NB4 (cell line): ENCODE results near the gene NEURL2.

Experiments used
- DNase-seq: peaks from one replicate; pipeline ENCODE4 v3.0.0; 2010; ENCODE audit warnings: low read depth
- H3K4me3 ChIP-seq: one replicate; pipeline ENCODE4 v1.5.1; 2011; ENCODE audit warnings: mild to moderate bottlenecking, low read depth, low read length, moderate library complexity
- CTCF ChIP-seq: IDR thresholded peaks from one replicate; pipeline ENCODE4 v1.5.1; 2012; ENCODE audit warnings: low read depth, low read length
- MYC ChIP-seq: IDR thresholded peaks from 2 replicates; pipeline ENCODE4 v1.6.1; 2011; ENCODE audit warnings: low read depth, low read length
- POLR2A ChIP-seq: IDR thresholded peaks from 2 replicates; pipeline ENCODE4 v1.6.1; 2011; ENCODE audit warnings: mild to moderate bottlenecking; ENCODE audit not compliant: insufficient read length; ENCODE audit errors: extremely low read depth
- TF ChIP-seq, protein P1 (sequence below): IDR thresholded peaks from 2 replicates; pipeline ENCODE4 v1.6.1; 2011; ENCODE audit warnings: low read depth, low read length

NEURL2 gene

DNA sequence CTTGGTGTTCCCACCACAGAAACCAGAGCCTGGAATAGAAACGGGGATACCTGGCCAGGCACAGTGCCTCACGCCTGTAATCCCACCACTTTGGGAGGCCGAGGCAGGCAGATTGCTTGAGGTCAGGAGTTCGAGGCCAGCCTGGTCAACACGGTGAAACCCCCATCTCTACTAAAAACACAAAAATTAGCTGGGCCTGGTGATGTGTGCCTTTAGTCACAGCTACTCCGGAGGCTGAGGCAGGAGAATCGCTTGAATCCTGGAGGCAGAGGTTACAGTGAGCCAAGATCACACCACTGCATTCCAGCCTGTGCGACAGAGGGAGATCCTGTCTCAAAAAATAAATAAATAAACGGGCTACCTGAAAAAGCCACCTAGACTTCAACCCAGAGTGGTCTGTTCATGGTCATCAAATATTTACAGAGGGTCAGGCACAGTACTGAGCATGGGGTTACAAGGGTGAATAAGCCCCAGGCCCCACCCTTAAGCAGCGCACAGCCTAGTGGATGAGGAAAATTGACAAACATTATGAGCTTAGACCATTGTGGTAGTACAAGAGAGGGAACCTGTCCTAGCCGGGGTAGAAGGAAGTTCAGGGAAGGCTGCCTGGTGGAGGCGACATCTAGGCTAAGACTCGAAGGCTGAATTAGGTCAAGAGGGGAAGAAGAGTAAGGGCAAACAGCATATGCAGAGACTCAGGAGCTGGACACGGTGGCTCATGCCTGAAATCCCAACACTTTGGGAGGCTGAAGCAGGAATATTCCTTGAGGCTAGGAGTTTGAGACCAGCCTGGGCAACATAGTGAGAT, 36.3 kb upstream of the NEURL2 start:
- H3K4me3 ChIP-seq: no peak overlapping the region
- no peak for TF ChIP-seq CTCF
- TF ChIP-seq MYC: no peak
- no peak for TF ChIP-seq POLR2A
- TF ChIP-seq, protein P1, sequence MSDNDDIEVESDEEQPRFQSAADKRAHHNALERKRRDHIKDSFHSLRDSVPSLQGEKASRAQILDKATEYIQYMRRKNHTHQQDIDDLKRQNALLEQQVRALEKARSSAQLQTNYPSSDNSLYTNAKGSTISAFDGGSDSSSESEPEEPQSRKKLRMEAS: no peak
- no peak for DNase-seq

GRCh38 chr20:45926731-45927070, 35.7 kb upstream of the NEURL2 start:
- TF ChIP-seq MYC (no peak), POLR2A (no peak), CTCF (no peak)
- TF ChIP-seq, protein P1: no peak
- DNase-seq: no peak
- no peak overlapping the region for H3K4me3 ChIP-seq

- TF ChIP-seq POLR2A (no peak), CTCF (no peak), MYC (no peak)
- no peak overlapping the region for H3K4me3 ChIP-seq
- no peak for DNase-seq
Observed at GRCh38 chr20:45925821-45926506, 35.0 kb upstream of the NEURL2 start.

DNA sequence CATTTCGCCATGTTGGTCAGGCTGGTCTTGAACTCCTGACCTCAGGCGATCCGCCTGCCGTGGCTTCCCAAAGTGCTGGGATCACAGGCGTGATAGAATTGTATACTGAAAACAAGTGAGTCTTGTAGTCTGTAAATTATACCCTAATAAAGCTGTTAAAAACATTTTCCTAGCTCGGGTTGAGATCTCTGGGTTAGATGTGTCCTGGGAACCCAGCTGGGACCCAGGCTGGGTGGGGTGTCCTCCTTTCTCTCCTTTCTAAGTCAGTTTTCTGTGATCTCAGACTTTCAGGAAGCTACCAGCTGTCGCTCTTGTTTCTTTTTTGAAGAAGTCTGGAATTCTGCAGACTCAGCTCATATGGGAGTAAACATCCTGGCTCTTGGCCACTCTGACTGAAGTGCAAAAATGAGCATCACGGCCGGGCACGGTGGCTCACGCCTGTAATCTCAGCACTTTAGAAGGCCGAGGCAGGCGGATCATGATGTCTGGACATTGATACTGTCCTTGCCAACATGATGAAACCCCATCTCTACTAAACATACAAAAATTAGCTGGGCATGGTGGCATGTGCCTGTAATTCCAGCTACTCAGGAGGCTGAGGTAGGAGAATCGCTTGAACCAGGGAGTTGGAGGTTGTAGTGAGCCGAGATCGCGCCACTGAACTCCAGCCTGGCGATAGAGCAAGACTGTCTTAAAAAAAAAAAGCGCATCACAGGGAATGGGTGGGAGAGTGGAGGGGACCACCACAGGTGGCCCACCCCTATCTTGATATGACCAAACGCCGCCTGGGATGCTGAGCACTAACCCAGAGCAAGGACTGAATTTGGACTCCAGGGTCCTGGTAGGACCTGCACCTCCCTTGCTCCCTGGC, 33.6 kb upstream of the NEURL2 start:
- no peak overlapping the region for H3K4me3 ChIP-seq
- TF ChIP-seq CTCF (no peak), MYC (no peak), POLR2A (no peak)
- TF ChIP-seq, protein P1: no peak
- DNase-seq: no peak

DNA sequence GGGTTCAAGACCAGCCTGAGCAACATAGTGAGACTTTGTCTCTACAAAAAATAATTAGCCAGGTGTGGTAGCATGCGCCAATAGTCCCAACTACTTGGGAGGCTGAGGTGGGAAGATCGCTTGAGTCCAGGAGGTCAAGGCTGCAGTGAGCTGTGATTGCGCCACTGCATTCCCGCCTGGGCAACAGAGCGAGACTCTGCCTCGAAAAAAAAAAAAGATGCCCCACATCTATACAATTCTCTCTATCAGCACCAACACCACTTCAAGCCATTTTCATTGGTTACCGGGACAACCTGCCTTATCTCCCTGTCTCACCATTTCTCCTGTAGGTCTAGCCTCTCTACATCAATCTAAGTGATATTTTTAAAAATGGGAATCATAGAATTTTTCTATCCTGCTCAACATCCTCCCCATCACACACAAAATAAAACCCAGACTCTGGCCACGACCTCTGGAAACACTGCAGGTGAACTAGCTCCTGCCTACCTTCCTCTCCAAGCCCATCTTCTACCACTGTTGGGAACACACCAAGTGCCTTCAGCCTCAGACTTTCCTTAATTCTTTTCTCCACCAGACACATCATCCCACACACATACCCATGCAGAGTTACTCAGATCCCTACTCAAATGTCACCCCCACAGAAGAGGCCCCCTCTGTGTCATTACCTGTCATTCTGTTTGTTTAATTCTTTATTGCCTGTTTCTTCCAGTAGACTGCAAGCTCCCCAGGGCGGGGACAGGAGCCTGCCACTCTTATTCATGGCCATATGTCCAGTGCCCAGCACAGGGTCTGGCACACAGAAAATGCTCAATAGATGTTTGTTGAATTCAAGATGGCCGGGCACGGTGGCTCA, 30.6 kb upstream of the NEURL2 start:
- TF ChIP-seq, protein P1: no peak
- no peak for TF ChIP-seq CTCF
- TF ChIP-seq POLR2A: no peak
- TF ChIP-seq MYC: no peak
- H3K4me3 ChIP-seq: no peak overlapping the region
- no peak for DNase-seq
